IMR-90 (cell line): ENCODE measurements around the gene STRN4. TPM values are rescaled to one million over a fixed set of nuclear protein-coding genes. Genes with fewer than 3 reads are reported as not detected.
A peak's percentile ranks its signal among the peaks of the same experiment; 100 is the strongest.

Experiments
- ATAC-seq: fragments of 200-7000 bp; cut with Tn5 transposase; 2 replicates; pipeline ENCODE4 v1.9.1; 2020; ENCODE audit warnings: low read depth, mild to moderate bottlenecking, moderate library complexity
- BruUV-seq: library from RNA; stranded (reverse); fragments of 400-500 nt; replicated peaks from 2 replicates; lab custom pipeline; 2021; lab: Mats Ljungman, UMichigan
- CTCF ChIA-PET: fragments of 300-600 bp; formaldehyde crosslinking; extraction: SDS; loops from one replicate; lab custom pipeline; 2021; ENCODE audit warnings: antibody characterized with exemption; lab: Yijun Ruan, JAX
- POLR2A ChIA-PET: fragments of 300-600 bp; sonication (Branson Sonifier 250); formaldehyde crosslinking; loops from one replicate; lab custom pipeline; 2022; ENCODE audit warnings: antibody characterized with exemption; ENCODE audit not compliant: unreplicated experiment; lab: Charles Lee
- DNase-seq: peaks from one replicate; pipeline ENCODE4 v3.0.0; 2013
- H2AFZ ChIP-seq: replicated peaks from 2 replicates; pipeline ENCODE3; 2013; ENCODE audit warnings: low read length, mild to moderate bottlenecking; ENCODE audit not compliant: poor library complexity
- H2AK5ac ChIP-seq: 2 replicates; pipeline ENCODE4 v1.6.1; 2013; ENCODE audit warnings: low read depth, low read length, inconsistent platforms
- H2AK9ac ChIP-seq: replicated peaks from 2 replicates; pipeline ENCODE3; 2013; ENCODE audit warnings: mild to moderate bottlenecking, low read depth, low read length, moderate library complexity; ENCODE audit not compliant: poor library complexity
- H2BK120ac ChIP-seq: 2 replicates; pipeline ENCODE4 v1.6.1; 2013; ENCODE audit warnings: low read depth, low read length, inconsistent platforms
- H2BK15ac ChIP-seq: 3 replicates; pipeline ENCODE4 v1.6.1; 2013; ENCODE audit warnings: low read depth, low read length, inconsistent platforms
- H2BK20ac ChIP-seq: 2 replicates; pipeline ENCODE4 v1.6.1; 2013; ENCODE audit warnings: low read depth, mild to moderate bottlenecking, inconsistent platforms, low read length, moderate library complexity
- H2BK5ac ChIP-seq: 2 replicates; pipeline ENCODE4 v1.6.1; 2013; ENCODE audit warnings: mild to moderate bottlenecking, low read depth, low read length, inconsistent platforms; ENCODE audit not compliant: poor library complexity, severe bottlenecking
- H3K14ac ChIP-seq: replicated peaks from 2 replicates; pipeline ENCODE4 v1.6.1; 2013; ENCODE audit warnings: low read depth, low read length, inconsistent platforms
- H3K18ac ChIP-seq: 2 replicates; pipeline ENCODE4 v1.6.1; 2013; ENCODE audit warnings: low read depth, low read length, control low read depth
- H3K23ac ChIP-seq: 2 replicates; pipeline ENCODE4 v1.6.1; 2013; ENCODE audit warnings: low read depth, low read length, inconsistent platforms
- H3K27ac ChIP-seq: 2 replicates; pipeline ENCODE4 v1.5.1; 2013; ENCODE audit warnings: mild to moderate bottlenecking, control low read depth, low read length; ENCODE audit not compliant: insufficient read depth
- H3K27me3 ChIP-seq: 2 replicates; pipeline ENCODE4 v1.6.1; 2013; ENCODE audit warnings: low read length; ENCODE audit not compliant: control insufficient read depth, insufficient read depth
- H3K36me3 ChIP-seq: 2 replicates; pipeline ENCODE4 v1.6.1; 2013; ENCODE audit warnings: low read length, mixed read lengths; ENCODE audit not compliant: control insufficient read depth, insufficient read depth
- H3K4ac ChIP-seq: 2 replicates; pipeline ENCODE4 v1.6.1; 2013; ENCODE audit warnings: low read depth, low read length, inconsistent platforms
- H3K4me1 ChIP-seq: 2 replicates; pipeline ENCODE4 v1.6.1; 2013; ENCODE audit warnings: low read length, mixed read lengths; ENCODE audit not compliant: control insufficient read depth, insufficient read depth
- H3K4me2 ChIP-seq: 2 replicates; pipeline ENCODE4 v1.6.1; 2013; ENCODE audit warnings: low read depth, mild to moderate bottlenecking, control low read depth, low read length, moderate library complexity
- H3K4me3 ChIP-seq: 2 replicates; pipeline ENCODE4 v1.5.1; 2013; ENCODE audit warnings: low read depth, mild to moderate bottlenecking, control low read depth, low read length, moderate library complexity; ENCODE audit not compliant: insufficient read depth
- H3K56ac ChIP-seq: 2 replicates; pipeline ENCODE4 v1.6.1; 2013; ENCODE audit warnings: low read length, inconsistent platforms; ENCODE audit not compliant: insufficient read depth; ENCODE audit errors: extremely low read depth
- H3K79me1 ChIP-seq, 2 experiments: 2 replicates each; pipeline ENCODE4 v1.6.1; 2013; ENCODE audit warnings: low read length in 2 of 2, inconsistent platforms in 1 of 2, low read depth in 1 of 2
- H3K9ac ChIP-seq: 2 replicates; pipeline ENCODE4 v1.6.1; 2013; ENCODE audit warnings: low read depth, low read length, control low read depth
- H3K9me1 ChIP-seq: 2 replicates; pipeline ENCODE4 v1.6.1; 2013; ENCODE audit warnings: low read length, inconsistent platforms; ENCODE audit not compliant: insufficient read depth
- H3K9me3 ChIP-seq: 2 replicates; pipeline ENCODE4 v1.6.1; 2013; ENCODE audit warnings: low read length; ENCODE audit not compliant: control insufficient read depth, insufficient read depth
- H4K20me1 ChIP-seq: 2 replicates; pipeline ENCODE4 v1.6.1; 2013; ENCODE audit warnings: low read length, inconsistent platforms; ENCODE audit not compliant: insufficient read depth
- H4K5ac ChIP-seq: 2 replicates; pipeline ENCODE4 v1.6.1; 2013; ENCODE audit warnings: mild to moderate bottlenecking, low read depth, low read length, control low read depth
- H4K8ac ChIP-seq, 2 experiments: 2 replicates each; pipeline ENCODE4 v1.6.1; 2013; ENCODE audit warnings: low read depth in 2 of 2, low read length in 2 of 2, control low read depth in 1 of 2, inconsistent platforms in 1 of 2
- H4K91ac ChIP-seq: 2 replicates; pipeline ENCODE4 v1.6.1; 2013; ENCODE audit warnings: low read depth, low read length, inconsistent platforms; ENCODE audit not compliant: insufficient read depth
- BHLHE40 ChIP-seq: fragments of 150-350 bp; IDR thresholded peaks from 2 replicates; pipeline ENCODE4 v1.6.1; 2016; ENCODE audit warnings: mild to moderate bottlenecking, low read depth, low read length
- CEBPB ChIP-seq: IDR thresholded peaks from 2 replicates; pipeline ENCODE4 v1.6.1; 2012; ENCODE audit warnings: low read depth, low read length, improper control_type of control experiment
- CHD1 ChIP-seq: IDR thresholded peaks from 2 replicates; pipeline ENCODE4 v1.6.1; 2012; ENCODE audit warnings: low read depth, low read length, improper control_type of control experiment
- CTCF ChIP-seq: conservative IDR thresholded peaks from 2 replicates; pipeline ENCODE4 v1.5.1; 2012; ENCODE audit warnings: mild to moderate bottlenecking, low read depth, low read length, improper control_type of control experiment
- ELK1 ChIP-seq: fragments of 150-350 bp; IDR thresholded peaks from 2 replicates; pipeline ENCODE4 v1.6.1; 2016; ENCODE audit warnings: low read depth, mild to moderate bottlenecking, low read length, moderate library complexity, borderline replicate concordance
- FOS ChIP-seq: fragments of 150-350 bp; IDR thresholded peaks from 2 replicates; pipeline ENCODE4 v1.6.1; 2016; ENCODE audit warnings: low read depth, low read length
- MAZ ChIP-seq: IDR thresholded peaks from 2 replicates; pipeline ENCODE4 v1.6.1; 2012; ENCODE audit warnings: low read depth, mild to moderate bottlenecking, low read length, improper control_type of control experiment, moderate library complexity, borderline replicate concordance
- MXI1 ChIP-seq: IDR thresholded peaks from 2 replicates; pipeline ENCODE4 v1.6.1; 2012; ENCODE audit warnings: low read depth, mild to moderate bottlenecking, low read length, moderate library complexity, borderline replicate concordance
- NFE2L2 ChIP-seq: fragments of 150-350 bp; IDR thresholded peaks from 2 replicates; pipeline ENCODE4 v1.6.1; 2016; ENCODE audit warnings: low read depth, mild to moderate bottlenecking, low read length
- POLR2A ChIP-seq: IDR thresholded peaks from 2 replicates; pipeline ENCODE4 v1.6.1; 2012; ENCODE audit warnings: mild to moderate bottlenecking, low read depth, low read length
- RAD21 ChIP-seq: IDR thresholded peaks from 2 replicates; pipeline ENCODE4 v1.6.1; 2012; ENCODE audit warnings: low read length, improper control_type of control experiment
- RCOR1 ChIP-seq: IDR thresholded peaks from 2 replicates; pipeline ENCODE4 v1.6.1; 2012; ENCODE audit warnings: mild to moderate bottlenecking, low read length, improper control_type of control experiment; ENCODE audit not compliant: insufficient replicate concordance
- WGBS, 2 experiments: methylation state at CpG; one replicate each; pipeline versions ENCODE4 v1.1.5 to v1.1.7; 2013; ENCODE audit warnings: missing lambda C conversion rate in 2 of 2; ENCODE audit not compliant: insufficient read length in 1 of 2; ENCODE audit errors: extremely low coverage in 2 of 2; 5-methylcytosine and 5-hydroxymethylcytosine counted together
- dilution Hi-C: fragments of 300-500 bp; cut with HindIII; formaldehyde crosslinking; loops from one replicate; pipeline ENCODE4 v1.14.3; 2018; ENCODE audit warnings: low sequenced_read_pairs; ENCODE audit not compliant: unreplicated experiment
- in situ Hi-C: fragments of 300-500 bp; cut with MboI; formaldehyde crosslinking; loops from 3 replicates; pipeline ENCODE4 v1.14.3; 2019; ENCODE audit warnings: low sequenced_read_pairs, inconsistent platforms, mixed read lengths
- intact Hi-C: fragments of 100-400 bp; cut with micrococcal nuclease; formaldehyde crosslinking; loops from 2 replicates; pipeline ENCODE4 v1.10.0; 2022
- polyA plus RNA-seq, 3 experiments: library from polyadenylated mRNA; depleted of rRNA; stranded (reverse); fragments of >200 nt; gene quantifications; 2 replicates each; pipeline ENCODE4 v1.2.3, GENCODE V29; 2012; ENCODE audit warnings: low replicate concordance in 1 of 3
- total RNA-seq: library from RNA; depleted of rRNA; stranded (reverse); fragments of >200 nt; gene quantifications from 2 replicates; pipeline ENCODE4 v1.2.3, GENCODE V29; 2012
- TF ChIP-seq, protein P1 (sequence below): fragments of 150-350 bp; IDR thresholded peaks from 2 replicates; pipeline ENCODE4 v1.6.1; 2017; ENCODE audit warnings: mild to moderate bottlenecking, antibody characterized with exemption, low read length, low read depth

Gene STRN4
- total and polyA plus RNA-seq, 2 of the 4 experiments (the other 2 are of a cell fraction): 36.7 to 112 TPM

- Histone ChIP-seq H3K14ac (peak within 1 kb of the TSS; percentile 95), H4K5ac (no peak within 1 kb of the TSS), H2BK5ac (peak within 1 kb of the TSS; percentile 73), H3K23ac (peak within 1 kb of the TSS; percentile 97), H3K4me3 (peak within 1 kb of the TSS; percentile 97), H2BK15ac (no peak within 1 kb of the TSS), H3K4me1 (peaks cover 14% of the 10 kb centered on the region), H4K20me1 (peaks cover 38% of the 10 kb centered on the region), H2AFZ (peak within 1 kb of the TSS; percentile 81), H2BK120ac (peak within 1 kb of the TSS; percentile 27; the same call in 1 of the 2 replicates), H3K56ac (peak within 1 kb of the TSS; percentile 75; the same call in 1 of the 2 replicates), H3K4ac (peak within 1 kb of the TSS; percentile 87), H2AK5ac (peak within 1 kb of the TSS; percentile 76; the same call in 1 of the 2 replicates), H2BK20ac (no peak within 1 kb of the TSS), H3K27ac (peak within 1 kb of the TSS; percentile 84), H4K91ac (peak within 1 kb of the TSS; percentile 73), H3K27me3 (no peaks in the 10 kb centered on the region), H3K4me2 (peak within 1 kb of the TSS; percentile 82), H3K18ac (peak within 1 kb of the TSS; percentile 5; the same call in 1 of the 2 replicates), H3K9ac (peak within 1 kb of the TSS; percentile 99), H4K8ac (peak within 1 kb of the TSS; percentile 4 to 89; a peak in 3 of 4 replicates), H3K79me1 (peaks cover 7 to 44% of the 10 kb centered on the region in 2 experiments; a peak in 2 of 4 replicates), H3K9me3 (no peaks in the 10 kb centered on the region), H3K9me1 (peaks cover 17% of the 10 kb centered on the region), H3K36me3 (peaks cover 20% of the 10 kb centered on the region), H2AK9ac (peak within 1 kb of the TSS; percentile 100)
- CTCF ChIA-PET: interaction anchor here (1.1 to 1.4 kb wide), 2 partner anchors 11 to 52 kb away, joined by 3 to 5 read pairs; no protein-coding TSS in a partner anchor
- intact Hi-C loops: loop anchor here (1.0 kb wide), 3 partner anchors 42 to 203 kb away; no protein-coding TSS in a partner anchor
- POLR2A ChIA-PET: interaction anchor here (0.6 to 1.2 kb wide), 3 partner anchors 42 to 444 kb away, joined by 3 to 5 read pairs (median 4); no protein-coding TSS in a partner anchor
- peak; percentile 76 for ATAC-seq
- 3% methylated on average over 12 of the region's 46 CpGs; no CpG with 5 or more reads in 1 of the 2 experiments for WGBS, 2 experiments
- peak; percentile 96 for DNase-seq
- no TSS peak for BruUV-seq
- dilution Hi-C loops: no loop called here
- in situ Hi-C loops: loop anchor here (10.0 kb wide), 1 partner anchor 56 kb away; no protein-coding TSS in a partner anchor
- no peak for TF ChIP-seq CTCF
- TF ChIP-seq CEBPB: no peak
- peak; percentile 97 for TF ChIP-seq MXI1
- no peak for TF ChIP-seq RAD21
- TF ChIP-seq FOS: no peak
- TF ChIP-seq CHD1: peak; percentile 16; the same call in 1 of the 2 replicates
- no peak for TF ChIP-seq NFE2L2
- TF ChIP-seq RCOR1: no peak
- TF ChIP-seq POLR2A: peak; percentile 100
- TF ChIP-seq ELK1: no peak
- TF ChIP-seq MAZ: peak; percentile 63; the same call in 1 of the 2 replicates
- TF ChIP-seq BHLHE40: peak; percentile 33; the same call in 1 of the 2 replicates
- TF ChIP-seq, protein P1, sequence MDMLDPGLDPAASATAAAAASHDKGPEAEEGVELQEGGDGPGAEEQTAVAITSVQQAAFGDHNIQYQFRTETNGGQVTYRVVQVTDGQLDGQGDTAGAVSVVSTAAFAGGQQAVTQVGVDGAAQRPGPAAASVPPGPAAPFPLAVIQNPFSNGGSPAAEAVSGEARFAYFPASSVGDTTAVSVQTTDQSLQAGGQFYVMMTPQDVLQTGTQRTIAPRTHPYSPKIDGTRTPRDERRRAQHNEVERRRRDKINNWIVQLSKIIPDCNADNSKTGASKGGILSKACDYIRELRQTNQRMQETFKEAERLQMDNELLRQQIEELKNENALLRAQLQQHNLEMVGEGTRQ: no peak
Measured at GRCh38 chr19:46788262-46788967, 42.2 kb upstream of the STRN4 start, which contains the start of gene SLC1A5. Gene SLC1A5, minus strand, starts transcription at chr19:46788594. Its CDS starts 629 bp downstream, at chr19:46787965.
